CD4-positive, alpha-beta T cell treated with Interleukin-12 subunit alpha and Interleukin-12 subunit beta, for 1 hour (primary cell): ENCODE results near the gene MMP11.

Experiments
- DNase-seq: peaks from one replicate; pipeline ENCODE4 v3.0.0-alpha.2; 2020

MMP11 gene

DNA sequence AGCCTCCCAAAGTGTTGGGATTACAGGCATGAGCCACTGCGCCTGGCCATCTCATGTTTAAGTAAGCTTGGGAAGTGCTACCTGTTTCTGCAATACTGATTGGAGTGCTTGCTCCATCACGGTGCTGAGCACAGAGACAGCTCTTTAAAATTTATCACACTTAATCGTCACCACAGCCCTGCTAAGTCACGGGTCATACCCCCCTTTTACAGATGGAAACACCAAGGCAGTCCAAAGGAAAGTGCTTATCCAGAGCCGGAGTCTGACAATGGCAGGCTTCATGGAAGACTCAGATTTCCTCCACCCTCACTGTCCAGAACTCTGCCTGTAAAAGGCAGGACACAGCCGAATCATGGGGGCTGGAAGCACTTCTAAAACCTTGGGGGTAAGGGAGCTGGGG lies 12.6 kb upstream of the MMP11 start:
- DNase-seq = no peak

DNA sequence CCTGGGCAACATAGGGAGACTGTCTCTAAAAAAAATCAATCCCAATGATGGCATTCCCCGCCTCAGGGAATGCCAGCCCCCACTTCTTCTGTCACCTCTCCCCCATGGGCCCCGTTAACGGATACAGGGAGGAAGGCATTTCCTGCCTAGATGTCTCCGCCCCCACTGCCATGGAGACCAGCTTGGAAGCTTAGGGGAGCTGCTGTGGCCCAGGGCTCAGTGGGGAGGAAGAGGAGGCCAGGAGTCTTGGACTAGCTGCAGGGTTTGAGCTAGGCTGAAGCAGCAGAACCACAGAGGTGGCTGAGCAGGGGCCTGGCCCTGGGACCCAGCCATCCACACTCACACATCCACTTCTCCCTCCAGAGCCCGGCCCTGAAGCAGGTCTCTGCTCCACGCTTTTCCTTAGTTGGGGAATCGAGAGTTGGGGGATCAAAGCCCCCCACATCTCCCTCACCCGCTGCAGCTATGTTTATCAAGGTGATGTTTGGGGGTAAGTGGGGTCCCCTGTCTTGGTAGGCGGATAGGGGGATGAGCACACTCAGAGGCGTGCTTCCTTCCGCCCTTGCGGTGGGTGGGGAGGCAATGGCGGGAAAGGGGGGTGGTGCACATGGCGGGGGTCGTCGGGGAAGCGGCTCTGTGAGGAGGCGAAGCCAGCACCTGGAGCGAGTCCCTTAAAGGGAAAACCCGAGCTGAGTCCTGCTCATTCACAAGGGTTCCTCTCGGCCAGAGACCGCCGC lies 9.6 kb upstream of the MMP11 start, which contains the start of gene C22orf15:
TSS of gene C22orf15 (plus strand) at position 149 of the 737 bp plus-strand sequence. CDS start at position 466, 317 bp downstream.
- no peak for DNase-seq

- DNase-seq = peak; percentile 46
Observed at GRCh38 chr22:23763579-23763945, 9.1 kb upstream of the MMP11 start.

DNA sequence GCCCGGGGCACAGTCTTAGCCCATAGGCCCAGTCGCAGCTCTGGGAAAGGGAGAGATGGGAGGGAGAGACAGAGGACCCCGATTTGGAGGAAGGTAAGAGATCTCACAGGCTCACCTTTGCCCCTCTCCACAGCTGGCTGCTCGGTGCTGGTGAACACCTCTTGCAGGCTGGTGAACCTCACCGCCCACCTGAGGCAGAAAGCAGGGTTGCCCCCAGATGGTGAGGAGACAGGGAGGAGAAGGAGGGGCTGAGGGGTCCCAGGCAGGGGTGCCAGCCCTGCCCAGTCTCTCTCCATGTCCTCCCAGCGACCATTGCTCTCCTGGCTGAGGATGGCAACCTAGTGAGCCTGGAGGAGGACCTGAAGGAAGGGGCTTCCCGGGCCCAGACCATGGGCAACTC lies 8.7 kb upstream of the MMP11 start:
- no peak for DNase-seq

- no peak for DNase-seq
Observed at GRCh38 chr22:23764899-23765881, 7.5 kb upstream of the MMP11 start.

DNA sequence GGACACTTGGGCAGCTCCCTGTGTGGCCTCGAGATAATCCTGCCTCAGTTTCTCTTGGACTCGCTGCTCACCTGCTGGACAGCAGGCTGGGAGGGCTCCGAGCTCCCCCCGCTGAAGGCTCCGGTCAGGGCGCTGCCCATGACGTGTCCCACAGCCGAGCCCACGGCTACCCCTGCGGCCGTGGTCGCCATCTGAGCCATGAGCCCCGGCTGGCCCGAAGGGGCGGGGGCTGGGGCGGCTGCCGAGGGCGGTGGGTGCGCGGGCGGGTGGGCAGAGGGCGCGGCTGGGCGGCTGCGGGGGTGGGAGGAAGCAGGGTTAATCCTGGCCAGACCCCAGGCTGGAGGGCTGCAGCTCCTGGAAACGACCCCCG lies 5.4 kb upstream of the MMP11 start:
- no peak for DNase-seq

DNA sequence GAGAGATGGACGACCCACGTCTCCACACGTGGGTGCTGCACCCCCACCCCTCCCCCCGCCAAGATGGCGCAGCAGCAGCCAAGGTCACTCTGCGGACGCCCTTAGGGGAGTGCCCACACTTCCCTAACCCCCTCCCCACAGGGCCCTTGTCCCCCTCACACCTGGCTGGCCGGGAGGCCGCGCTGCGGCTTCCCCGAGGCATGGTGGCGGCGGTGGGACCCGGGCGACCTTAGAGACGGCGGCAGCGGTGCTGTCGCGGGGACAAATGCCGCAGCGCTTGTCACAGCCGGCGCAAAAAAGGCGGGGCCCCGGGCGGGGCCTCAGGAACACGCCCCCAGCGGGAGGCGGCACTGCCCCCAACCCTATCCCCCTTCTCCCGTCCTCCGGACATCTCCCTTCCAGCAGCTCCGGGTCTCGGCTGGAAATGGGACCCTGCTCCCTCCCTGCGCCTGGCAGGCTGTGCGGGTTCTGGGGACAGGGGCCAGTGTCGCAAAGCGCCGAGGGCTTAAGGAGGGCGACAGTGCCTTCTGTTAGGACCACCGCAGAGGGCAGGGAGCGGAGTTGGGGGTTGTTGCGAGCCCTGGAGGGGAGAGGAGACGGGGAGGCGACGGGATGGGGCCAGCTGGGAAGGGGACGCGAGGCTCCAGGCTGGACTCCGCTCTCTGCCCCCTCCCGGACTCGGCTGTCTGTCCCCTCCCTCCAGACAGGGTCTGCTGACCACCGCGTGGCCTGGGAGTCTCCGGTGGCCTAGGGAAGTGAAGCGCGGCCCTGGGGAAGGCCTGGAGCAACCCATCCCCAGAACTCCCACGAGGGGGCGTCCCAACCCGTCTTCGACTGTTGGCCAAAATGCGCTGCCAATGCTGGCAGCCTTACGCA lies 4.7 kb upstream of the MMP11 start, which contains the start of gene CHCHD10:
TSS of gene CHCHD10 (minus strand) at position 300 of the 876 bp plus-strand sequence. CDS start at position 202, 98 bp downstream.
- peak; percentile 74 for DNase-seq

DNA sequence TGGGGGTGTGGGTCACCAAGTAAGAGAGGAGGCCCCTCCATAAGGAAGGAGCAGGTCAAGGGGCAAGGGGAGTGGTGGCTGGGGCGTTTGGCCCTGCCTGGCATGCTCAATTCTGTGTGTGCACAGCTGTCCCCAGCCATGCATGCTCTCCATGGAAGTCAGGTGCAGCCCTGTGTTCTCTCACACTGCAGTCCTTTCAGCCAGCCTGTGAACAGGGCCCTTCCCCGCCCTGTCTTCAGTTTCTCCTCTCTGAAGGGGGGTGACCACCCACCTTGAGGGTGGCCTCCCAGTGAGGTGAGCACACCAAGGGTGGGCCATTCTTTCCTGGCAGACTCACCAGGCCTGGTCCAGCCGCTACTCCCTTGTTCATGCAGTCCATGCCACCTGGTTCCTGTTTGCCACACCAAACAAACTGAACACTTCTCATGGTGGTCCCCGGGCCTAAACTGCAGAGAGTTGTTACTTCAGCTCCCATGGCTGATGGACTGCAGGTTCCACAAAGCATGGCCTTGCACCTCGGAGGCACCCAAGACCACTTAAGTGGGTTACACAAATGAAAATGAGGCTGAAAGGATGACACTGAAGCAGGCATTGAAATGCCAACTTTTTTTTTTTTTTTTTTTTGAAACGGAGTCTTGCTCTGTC lies 3.2 kb upstream of the MMP11 start:
- no peak for DNase-seq

- no peak for DNase-seq
Observed at GRCh38 chr22:23772315-23772648, 367 bp upstream of the MMP11 start.

GRCh38 chr22:23773483-23774113 lies 949 bp downstream of the MMP11 start:
- DNase-seq = no peak

DNA sequence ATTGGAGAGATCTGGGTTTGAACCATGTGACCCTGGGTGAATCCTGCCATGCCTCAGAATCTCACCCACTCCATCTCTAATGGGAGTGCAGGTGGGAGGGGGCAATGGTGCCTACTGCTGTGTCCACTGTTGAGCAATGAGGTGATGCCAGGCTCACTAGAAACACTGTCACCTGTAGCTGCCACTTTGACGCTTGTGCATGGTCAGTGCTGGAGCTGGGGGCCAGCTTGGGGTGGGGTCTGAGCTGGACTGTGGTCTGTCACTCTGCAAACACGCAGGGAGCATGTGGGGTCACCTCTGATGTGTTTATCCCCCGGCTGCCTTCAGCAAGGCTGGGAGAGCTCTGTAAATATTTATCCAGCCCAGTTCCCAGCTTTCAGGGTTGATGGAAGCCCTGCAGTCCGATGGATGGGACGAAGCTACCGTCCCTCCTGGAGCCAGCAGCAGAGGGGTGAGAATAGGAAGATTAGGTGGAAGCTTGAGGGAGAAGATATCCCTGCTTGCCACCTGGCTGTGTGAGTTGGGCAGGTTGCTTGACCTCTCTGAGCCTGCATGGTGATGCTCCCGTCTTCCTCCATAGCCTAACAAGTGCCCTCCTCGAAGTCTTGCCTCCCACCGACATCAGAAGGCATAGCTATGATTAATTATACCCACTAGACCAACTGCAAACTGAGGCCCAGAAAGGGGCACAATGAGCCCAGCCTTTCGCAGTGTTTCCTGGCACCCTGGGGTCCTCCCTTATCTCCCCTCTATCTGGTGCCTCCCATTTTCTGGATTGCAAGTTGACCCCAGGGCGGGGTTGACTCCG lies 1.7 kb downstream of the MMP11 start:
- no peak for DNase-seq

- DNase-seq = no peak
Observed at GRCh38 chr22:23774922-23775436, 2.3 kb downstream of the MMP11 start.

DNA sequence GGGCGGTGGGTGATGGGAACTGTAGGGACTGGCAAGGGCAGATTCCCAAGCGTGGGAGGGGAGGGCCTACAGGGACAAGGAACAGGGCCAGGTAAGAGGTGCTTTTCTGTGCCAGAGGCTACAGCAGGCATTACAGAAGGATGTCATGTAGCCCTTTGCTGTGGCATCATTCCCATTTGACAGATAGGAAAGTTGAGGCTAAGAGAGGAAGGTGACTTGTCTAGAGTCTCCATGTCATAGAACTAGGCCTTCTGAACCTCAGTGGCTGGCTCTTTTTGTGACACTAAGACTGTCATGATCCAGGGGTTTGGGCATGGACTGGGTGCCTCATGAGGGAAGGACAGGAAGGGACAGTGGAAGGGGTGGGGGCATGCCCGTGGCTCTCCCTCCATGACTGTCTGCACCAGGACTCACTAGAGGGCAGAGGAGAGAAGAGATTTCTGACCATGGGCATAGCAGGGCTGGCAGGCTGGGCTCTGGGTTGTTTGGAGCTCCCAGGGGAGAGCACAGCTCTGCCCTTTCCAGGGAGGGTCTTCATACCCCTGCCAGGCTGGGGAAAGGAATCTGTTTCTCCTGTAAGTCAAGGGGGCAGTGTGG lies 3.2 kb downstream of the MMP11 start:
- DNase-seq = no peak

DNA sequence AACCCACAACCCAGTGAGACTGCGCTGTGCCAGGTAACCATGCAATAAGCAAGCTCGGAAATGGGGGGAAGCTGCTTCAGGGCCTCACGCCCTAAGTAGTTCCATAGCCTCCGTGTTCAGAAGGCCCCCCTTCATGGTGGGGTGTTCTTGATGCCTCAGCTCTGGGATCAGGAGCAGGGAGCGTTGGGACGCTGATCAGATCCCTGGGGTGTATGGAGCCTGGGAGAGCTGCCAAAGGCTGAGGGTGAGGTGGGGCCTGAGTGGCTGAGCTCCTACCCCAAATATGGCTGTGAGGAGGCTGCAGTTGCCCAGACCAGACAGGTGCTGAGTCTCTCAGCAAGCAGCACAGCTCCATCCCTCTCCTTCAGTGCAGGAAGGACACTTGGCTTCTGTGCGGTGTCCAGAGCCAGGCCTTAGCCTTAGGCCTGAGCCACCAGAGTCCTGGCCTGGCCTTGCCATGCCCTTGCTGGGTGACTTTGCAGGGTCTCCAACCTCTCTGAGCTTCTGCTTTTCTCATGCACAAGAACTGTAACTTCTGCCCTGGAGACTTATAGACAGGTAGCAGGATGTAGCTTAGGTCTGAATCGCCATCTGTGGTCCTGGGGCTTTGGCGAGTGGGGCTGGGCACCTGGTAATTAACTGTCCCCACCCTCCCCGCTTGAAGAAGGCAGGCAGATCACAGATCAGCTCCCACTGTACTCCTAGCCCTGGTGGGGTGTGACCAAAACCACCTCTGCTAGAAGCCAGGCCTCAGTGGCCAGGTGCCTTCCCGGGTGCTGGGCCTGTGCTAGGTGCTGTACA lies 5.3 kb downstream of the MMP11 start:
- DNase-seq = no peak

- no peak for DNase-seq
Observed at GRCh38 chr22:23778577-23778900, 5.9 kb downstream of the MMP11 start.

GRCh38 chr22:23779083-23779482 lies 6.4 kb downstream of the MMP11 start:
- DNase-seq = no peak

DNA sequence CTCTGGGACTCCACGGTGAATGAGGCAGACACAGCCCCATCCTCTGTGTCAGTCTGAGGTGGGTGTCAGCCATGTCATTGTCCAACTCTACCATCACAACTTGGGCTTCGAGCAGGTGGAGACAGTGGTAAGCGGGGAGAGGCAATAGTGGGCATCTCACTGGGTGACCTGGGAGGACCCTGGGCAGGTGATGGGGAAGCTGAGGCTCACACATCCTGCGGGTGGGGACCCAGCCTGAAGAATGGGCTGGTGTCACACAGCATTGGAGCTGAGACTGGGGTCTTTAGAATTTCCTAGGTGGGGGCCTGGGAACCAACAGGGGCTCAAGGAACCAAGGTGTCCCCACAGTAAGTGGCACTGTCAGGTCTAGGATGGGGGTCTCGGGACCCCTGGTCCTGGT lies 7.1 kb downstream of the MMP11 start:
- DNase-seq = no peak

- no peak for DNase-seq
Observed at GRCh38 chr22:23780146-23780748, 7.6 kb downstream of the MMP11 start.

GRCh38 chr22:23781065-23781464 lies 8.4 kb downstream of the MMP11 start:
- no peak for DNase-seq
